Sigmoid colon (tissue), 7 donors: ENCODE measurements around the gene SUSD6. TPM values are rescaled to one million over a fixed set of nuclear protein-coding genes. Genes with fewer than 3 reads are reported as not detected.

Source experiments
- DNase-seq: peaks from one replicate; pipeline ENCODE4 v3.0.0-alpha.2; 2019
- H3K27ac ChIP-seq, 4 donors: fragments of 200-600 bp; sonication (generic); one replicate each; pipeline ENCODE4 v1.5.1; 2016 to 2019; ENCODE audit warnings: mild to moderate bottlenecking in 1 of 4
- H3K27me3 ChIP-seq, 3 donors: fragments of 200-600 bp; sonication (generic); one replicate each; pipeline ENCODE4 v1.5.1; 2019; ENCODE audit warnings: mild to moderate bottlenecking in 1 of 3
- H3K36me3 ChIP-seq, 4 donors: fragments of 200-600 bp; sonication (generic); one replicate each; pipeline ENCODE4 v1.5.1; 2016 to 2019
- H3K4me1 ChIP-seq, 4 donors: fragments of 200-600 bp; sonication (generic); one replicate each; pipeline ENCODE4 v1.5.1; 2017 to 2019
- H3K4me3 ChIP-seq, 4 donors: fragments of 200-600 bp; sonication (generic); one replicate each; pipeline ENCODE4 v1.5.1; 2017 to 2019; ENCODE audit warnings: mild to moderate bottlenecking in 2 of 4, moderate library complexity in 1 of 4
- H3K9me3 ChIP-seq, 4 donors: fragments of 200-600 bp in 3 of 4; sonication (generic) in 3 of 4; one replicate each; pipeline versions ENCODE4 v1.5.1 to v1.6.1; 2013 to 2019
- EP300 ChIP-seq, 4 donors: sonication (generic); formaldehyde crosslinking; IDR thresholded peaks; one replicate each; pipeline ENCODE4 v1.6.1; 2017; ENCODE audit warnings: antibody characterized with exemption in 4 of 4
- POLR2A ChIP-seq, 2 donors: fragments of 450-650 bp; IDR thresholded peaks; one replicate each; pipeline ENCODE4 v1.6.1; 2016; ENCODE audit warnings: antibody characterized with exemption in 2 of 2, mild to moderate bottlenecking in 2 of 2, moderate library complexity in 2 of 2
- POLR2AphosphoS5 ChIP-seq, 4 donors: sonication (generic); formaldehyde crosslinking; IDR thresholded peaks; one replicate each; pipeline ENCODE4 v1.6.1; 2017; ENCODE audit warnings: antibody characterized with exemption in 4 of 4
- WGBS, 2 donors: extraction: QIAGEN DNeasy Blood & Tissue Kit; methylation state at CpG; one replicate each; pipeline ENCODE4 v1.1.7; 2013; 5-methylcytosine and 5-hydroxymethylcytosine counted together
- intact Hi-C: fragments of 100-400 bp; cut with DNase I; formaldehyde crosslinking; loops from one replicate; pipeline ENCODE4 v1.15.1; 2023
- polyA plus RNA-seq, 3 donors: library from polyadenylated mRNA; stranded (reverse); fragments of 200-250 nt; gene quantifications; one replicate each; pipeline ENCODE4 v1.2.3, GENCODE V29; 2013
- total RNA-seq, 4 donors: library from RNA; depleted of rRNA; stranded (reverse); fragments of >200 nt; gene quantifications; one replicate each; pipeline ENCODE4 v1.1.0, GENCODE V29; 2016
- TF ChIP-seq, protein P1 (sequence below), 4 experiments: fragments of 450-650 bp in 3 of 4; fragments of 200-600 bp in 1 of 4; IDR thresholded peaks; one replicate each; pipeline ENCODE4 v1.5.1; 2016 to 2019; ENCODE audit warnings: antibody characterized with exemption in 4 of 4, mild to moderate bottlenecking in 3 of 4, moderate library complexity in 2 of 4
- donor health status: healthy with polysubstance abuse.
- donor health status: Bipolar disorder and iron deficiency.
- donor health status: healthy.

SUSD6 gene
- total and polyA plus RNA-seq, 7 donors = 5.4 to 62.0 (median 13.9) TPM

DNA sequence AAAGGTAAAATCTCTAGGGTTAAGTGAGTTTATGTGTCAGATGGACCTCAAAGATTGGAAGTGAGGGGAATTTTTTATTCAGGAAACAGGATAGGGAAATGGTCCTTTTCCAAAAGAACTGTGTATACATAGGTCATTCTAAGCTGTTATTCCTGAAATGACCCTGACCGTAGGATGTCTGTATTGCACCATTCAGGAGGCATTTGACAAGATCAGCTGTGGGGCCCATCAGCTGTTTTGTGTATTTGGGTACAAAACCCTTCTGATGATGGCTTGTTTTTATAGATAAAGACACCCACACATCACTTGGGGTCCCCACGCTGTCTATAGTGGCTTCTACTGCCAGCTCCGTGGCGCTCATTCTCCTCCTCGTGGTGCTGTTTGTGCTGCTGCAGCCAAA lies 92.9 kb downstream of the SUSD6 start:
- Histone ChIP-seq H3K4me1 (peaks cover 0 to 29% (median 22%) of the 10 kb centered on the region in 4 donors), H3K27me3 (no peaks in the 10 kb centered on the region), H3K27ac (no peak overlapping the region), H3K9me3 (no peaks in the 10 kb centered on the region), H3K4me3 (no peak overlapping the region), H3K36me3 (peaks cover 5 to 57% (median 20%) of the 10 kb centered on the region in 4 donors)
- intact Hi-C loops = no loop called here
- no peak for DNase-seq
- 91 to 96% methylated on average over 5 of the region's 5 CpGs for WGBS, 2 donors
- TF ChIP-seq, protein P1, sequence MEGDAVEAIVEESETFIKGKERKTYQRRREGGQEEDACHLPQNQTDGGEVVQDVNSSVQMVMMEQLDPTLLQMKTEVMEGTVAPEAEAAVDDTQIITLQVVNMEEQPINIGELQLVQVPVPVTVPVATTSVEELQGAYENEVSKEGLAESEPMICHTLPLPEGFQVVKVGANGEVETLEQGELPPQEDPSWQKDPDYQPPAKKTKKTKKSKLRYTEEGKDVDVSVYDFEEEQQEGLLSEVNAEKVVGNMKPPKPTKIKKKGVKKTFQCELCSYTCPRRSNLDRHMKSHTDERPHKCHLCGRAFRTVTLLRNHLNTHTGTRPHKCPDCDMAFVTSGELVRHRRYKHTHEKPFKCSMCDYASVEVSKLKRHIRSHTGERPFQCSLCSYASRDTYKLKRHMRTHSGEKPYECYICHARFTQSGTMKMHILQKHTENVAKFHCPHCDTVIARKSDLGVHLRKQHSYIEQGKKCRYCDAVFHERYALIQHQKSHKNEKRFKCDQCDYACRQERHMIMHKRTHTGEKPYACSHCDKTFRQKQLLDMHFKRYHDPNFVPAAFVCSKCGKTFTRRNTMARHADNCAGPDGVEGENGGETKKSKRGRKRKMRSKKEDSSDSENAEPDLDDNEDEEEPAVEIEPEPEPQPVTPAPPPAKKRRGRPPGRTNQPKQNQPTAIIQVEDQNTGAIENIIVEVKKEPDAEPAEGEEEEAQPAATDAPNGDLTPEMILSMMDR (IDR thresholded peaks at IDR 0.05) = no peak
- TF ChIP-seq POLR2AphosphoS5 (IDR thresholded peaks at IDR 0.05) = no peak
- no peak for TF ChIP-seq POLR2A (IDR thresholded peaks at IDR 0.05)
- TF ChIP-seq EP300 (IDR thresholded peaks at IDR 0.05) = no peak

DNA sequence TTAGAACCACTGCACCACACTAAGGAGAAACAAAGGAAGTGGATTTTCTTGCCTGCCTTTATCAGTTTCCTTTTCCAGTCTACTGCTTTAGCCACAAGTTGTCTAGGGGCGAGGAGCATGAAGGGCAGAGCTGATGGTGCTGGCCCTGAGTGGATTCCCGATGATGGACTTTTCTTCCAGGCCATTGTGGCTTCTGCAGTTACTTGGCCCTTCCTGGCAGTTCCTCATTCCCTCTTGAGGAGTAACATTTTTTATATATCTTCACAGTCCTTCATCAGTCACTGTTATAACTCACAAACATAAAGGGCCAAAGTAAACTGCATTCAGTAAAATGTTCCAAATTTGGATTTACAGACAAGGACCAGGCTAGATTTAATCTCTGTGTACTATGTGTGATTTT lies 94.3 kb downstream of the SUSD6 start:
- no peak for DNase-seq
- peaks cover 9 to 64% (median 24%) of the 10 kb centered on the region in 4 donors for H3K36me3 ChIP-seq
- H3K9me3 ChIP-seq = no peaks in the 10 kb centered on the region
- WGBS, 2 donors = 58 to 79% methylated on average over 2 of the region's 2 CpGs
- H3K4me1 ChIP-seq = peaks cover 0 to 29% (median 24%) of the 10 kb centered on the region in 4 donors
- H3K27me3 ChIP-seq = no peaks in the 10 kb centered on the region
- TF ChIP-seq POLR2AphosphoS5 (IDR thresholded peaks at IDR 0.05) (no peak), EP300 (IDR thresholded peaks at IDR 0.05) (no peak), POLR2A (IDR thresholded peaks at IDR 0.05) (no peak)
- TF ChIP-seq, protein P1 (IDR thresholded peaks at IDR 0.05) = no peak
- intact Hi-C loops = no loop called here
- no peak overlapping the region for H3K4me3 ChIP-seq
- H3K27ac ChIP-seq = no peak overlapping the region

DNA sequence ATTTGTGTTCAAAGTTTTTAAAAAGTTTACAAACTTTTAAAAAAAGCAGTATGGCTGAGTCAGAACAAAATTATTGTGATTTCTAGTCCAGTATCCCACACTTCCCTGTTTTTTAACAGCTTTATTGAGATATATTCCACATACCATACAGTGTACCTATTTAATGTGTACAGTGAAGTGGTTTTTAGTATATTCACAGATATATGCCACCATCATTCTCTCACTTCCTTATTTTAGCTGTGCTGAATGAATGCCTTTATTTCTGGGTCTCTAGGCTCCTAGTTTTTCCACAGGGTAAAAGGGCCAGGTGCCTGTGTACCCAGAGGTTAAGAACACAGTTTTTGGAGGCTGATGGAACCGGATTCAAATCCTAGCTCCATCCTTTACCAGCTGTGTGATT lies 96.7 kb downstream of the SUSD6 start:
- H3K36me3 ChIP-seq = peaks cover 9 to 79% (median 27%) of the 10 kb centered on the region in 4 donors
- WGBS, 2 donors = 92 to 94% methylated on average over 1 of the region's 1 CpG
- DNase-seq = no peak
- no peaks in the 10 kb centered on the region for H3K27me3 ChIP-seq
- TF ChIP-seq, protein P1 (IDR thresholded peaks at IDR 0.05) = no peak
- no peak for TF ChIP-seq EP300 (IDR thresholded peaks at IDR 0.05)
- TF ChIP-seq POLR2AphosphoS5 (IDR thresholded peaks at IDR 0.05) = no peak
- no peak for TF ChIP-seq POLR2A (IDR thresholded peaks at IDR 0.05)
- H3K9me3 ChIP-seq = no peaks in the 10 kb centered on the region
- H3K4me1 ChIP-seq = peaks cover 0 to 36% (median 31%) of the 10 kb centered on the region in 4 donors
- H3K27ac ChIP-seq = no peak overlapping the region
- intact Hi-C loops = no loop called here
- H3K4me3 ChIP-seq = no peak overlapping the region

DNA sequence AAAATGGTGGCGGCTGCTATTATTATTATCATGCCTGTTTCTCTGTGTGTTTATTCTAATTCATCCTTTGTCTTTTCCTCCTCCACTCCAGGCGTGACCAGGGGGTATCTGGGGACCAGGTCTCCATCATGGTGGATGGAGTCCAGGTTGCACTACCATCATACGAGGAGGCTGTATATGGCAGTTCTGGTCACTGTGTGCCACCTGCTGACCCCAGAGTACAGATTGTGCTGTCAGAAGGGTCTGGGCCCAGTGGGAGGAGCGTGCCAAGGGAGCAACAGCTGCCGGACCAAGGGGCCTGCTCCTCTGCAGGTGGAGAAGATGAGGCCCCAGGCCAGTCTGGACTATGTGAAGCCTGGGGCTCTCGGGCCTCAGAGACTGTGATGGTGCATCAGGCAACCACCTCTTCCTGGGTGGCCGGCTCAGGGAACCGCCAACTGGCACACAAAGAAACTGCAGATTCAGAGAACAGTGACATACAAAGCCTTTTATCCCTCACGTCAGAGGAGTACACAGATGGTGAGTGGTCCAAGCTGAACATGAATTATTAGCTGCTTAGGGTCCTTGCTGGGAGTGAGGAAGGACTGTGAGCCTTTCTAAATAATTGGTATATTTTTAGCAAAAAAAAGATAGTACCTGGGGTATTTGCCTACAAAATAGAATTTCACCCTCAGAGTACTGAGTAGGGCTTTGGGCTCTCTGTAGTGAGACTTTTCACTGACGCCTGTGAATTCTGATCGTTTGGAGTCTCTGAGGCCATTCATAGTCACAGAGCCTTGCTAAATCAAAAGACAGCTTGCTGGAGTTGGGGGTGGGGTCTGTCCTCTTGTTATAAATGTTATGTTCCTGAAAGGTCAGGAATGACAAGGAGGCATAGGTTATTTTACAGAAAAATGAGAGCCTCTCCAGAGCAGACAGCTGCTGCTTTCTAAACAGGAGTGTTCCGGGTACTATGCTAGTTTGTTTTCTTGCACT lies 97.5 kb downstream of the SUSD6 start:
- intact Hi-C loops = no loop called here
- Histone ChIP-seq H3K36me3 (peaks cover 9 to 74% (median 27%) of the 10 kb centered on the region in 4 donors), H3K9me3 (no peaks in the 10 kb centered on the region), H3K4me1 (peaks cover 0 to 33% (median 30%) of the 10 kb centered on the region in 4 donors), H3K27me3 (no peaks in the 10 kb centered on the region), H3K27ac (no peak overlapping the region), H3K4me3 (no peak overlapping the region)
- TF ChIP-seq, protein P1 (IDR thresholded peaks at IDR 0.05) = no peak
- TF ChIP-seq POLR2A (IDR thresholded peaks at IDR 0.05) = no peak
- TF ChIP-seq POLR2AphosphoS5 (IDR thresholded peaks at IDR 0.05) = no peak
- TF ChIP-seq EP300 (IDR thresholded peaks at IDR 0.05) = no peak
- 80 to 84% methylated on average over 12 of the region's 12 CpGs for WGBS, 2 donors
- no peak for DNase-seq
